IPS-NIHi7 (cell line): ENCODE data around the gene NRAS.

ENCODE experiments used
- DNase-seq: peaks from one replicate; pipeline ENCODE4 v3.0.0; 2012; ENCODE audit warnings: mixed read lengths; ENCODE audit errors: extremely low spot score

The NRAS gene

DNA sequence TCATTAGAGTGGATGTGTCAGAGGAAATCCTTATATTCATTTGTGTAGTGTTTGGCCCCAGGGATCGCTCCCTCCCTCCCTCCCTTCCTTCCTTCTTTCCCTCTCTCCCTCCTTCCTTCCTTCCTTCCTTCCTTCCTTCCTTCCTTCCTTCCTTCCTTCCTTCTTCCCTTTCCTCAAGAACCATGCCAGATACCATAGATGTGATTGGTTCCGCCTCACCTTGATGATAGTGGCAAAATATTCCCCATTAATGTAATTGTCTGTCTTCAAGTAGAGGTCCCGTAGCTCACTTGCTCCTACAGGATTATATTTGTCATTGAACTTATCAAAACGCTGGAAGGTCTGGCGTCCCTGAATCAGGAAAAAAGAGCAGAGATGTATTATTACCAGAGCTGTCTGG is 38.9 kb downstream of the NRAS start:
- DNase-seq: no peak

DNA sequence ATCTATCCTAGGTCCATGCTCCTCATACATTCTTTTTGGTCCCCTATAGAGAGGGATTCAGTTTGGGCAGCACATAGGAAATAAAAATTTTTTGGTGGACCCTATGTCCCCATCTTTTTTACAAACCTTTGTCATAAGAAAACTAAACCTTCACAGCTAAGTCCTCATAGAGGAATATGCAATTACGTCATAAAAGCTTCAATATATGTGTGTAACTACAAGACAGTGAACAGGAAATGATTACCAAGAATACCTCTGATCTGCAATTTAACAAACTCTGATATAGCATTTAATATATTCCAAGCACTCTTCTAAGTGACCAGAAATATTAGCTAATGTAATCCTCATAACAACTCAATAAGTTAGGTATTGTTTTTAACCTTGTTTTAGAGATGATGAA is 40.5 kb downstream of the NRAS start:
- no peak for DNase-seq

DNA sequence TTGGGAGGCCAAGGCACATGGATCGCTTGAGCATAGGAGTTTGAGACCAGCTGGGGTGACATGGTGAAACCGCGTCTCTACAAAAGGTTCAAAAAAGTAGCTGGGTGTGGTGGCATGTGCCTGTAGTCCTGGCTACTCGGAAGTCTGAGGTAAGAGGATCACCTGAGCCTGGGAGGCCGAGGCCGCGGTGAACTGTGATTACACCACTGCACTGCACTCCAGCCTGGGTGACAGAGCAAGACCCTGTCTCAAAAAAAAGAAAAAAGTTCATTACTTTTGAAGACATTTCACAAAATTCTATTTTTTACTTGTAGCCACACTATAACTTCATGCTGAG is 44.7 kb downstream of the NRAS start:
- no peak for DNase-seq

DNA sequence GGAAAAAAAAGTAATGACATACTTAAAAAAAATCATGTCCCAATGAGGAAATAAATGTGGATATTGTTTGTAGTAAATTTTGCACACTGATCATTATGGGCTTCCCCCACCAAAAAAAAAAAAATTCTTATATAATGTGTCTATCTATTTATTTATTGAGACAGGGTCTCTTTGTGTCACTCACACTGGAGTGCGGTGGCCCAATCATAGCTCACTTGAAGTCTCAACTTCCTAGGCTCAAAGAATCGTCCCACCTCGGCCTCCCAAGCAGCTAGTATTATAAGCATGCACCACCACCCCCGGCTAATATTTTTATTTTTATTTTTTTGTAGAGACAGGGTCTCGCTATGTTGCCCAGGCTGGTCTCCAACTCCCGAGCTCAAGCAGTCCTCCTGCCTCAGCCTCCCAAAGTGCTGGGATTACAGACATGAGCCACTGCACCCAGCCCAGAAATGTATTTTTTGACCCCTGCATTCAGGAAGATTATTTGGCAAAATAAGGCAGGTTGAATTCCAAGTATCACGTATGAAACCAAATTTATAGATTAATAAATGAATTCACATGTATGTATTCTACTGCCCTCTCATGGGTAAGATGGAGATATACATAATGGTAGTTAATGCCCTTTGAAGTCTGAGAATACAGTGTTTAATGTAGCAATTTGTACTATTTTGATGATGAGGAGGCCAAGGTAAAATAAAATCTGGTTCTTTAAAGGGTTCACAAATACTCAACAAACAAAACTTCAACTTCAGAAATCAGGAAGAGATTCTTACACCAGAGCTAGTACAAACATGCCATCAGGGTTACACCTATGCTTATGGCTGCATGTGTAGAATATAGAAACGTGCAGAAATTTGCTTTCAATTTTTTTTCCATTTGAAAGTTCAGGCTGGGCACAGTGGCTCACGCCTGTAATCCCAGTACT is 45.3 kb downstream of the NRAS start:
- no peak for DNase-seq

DNA sequence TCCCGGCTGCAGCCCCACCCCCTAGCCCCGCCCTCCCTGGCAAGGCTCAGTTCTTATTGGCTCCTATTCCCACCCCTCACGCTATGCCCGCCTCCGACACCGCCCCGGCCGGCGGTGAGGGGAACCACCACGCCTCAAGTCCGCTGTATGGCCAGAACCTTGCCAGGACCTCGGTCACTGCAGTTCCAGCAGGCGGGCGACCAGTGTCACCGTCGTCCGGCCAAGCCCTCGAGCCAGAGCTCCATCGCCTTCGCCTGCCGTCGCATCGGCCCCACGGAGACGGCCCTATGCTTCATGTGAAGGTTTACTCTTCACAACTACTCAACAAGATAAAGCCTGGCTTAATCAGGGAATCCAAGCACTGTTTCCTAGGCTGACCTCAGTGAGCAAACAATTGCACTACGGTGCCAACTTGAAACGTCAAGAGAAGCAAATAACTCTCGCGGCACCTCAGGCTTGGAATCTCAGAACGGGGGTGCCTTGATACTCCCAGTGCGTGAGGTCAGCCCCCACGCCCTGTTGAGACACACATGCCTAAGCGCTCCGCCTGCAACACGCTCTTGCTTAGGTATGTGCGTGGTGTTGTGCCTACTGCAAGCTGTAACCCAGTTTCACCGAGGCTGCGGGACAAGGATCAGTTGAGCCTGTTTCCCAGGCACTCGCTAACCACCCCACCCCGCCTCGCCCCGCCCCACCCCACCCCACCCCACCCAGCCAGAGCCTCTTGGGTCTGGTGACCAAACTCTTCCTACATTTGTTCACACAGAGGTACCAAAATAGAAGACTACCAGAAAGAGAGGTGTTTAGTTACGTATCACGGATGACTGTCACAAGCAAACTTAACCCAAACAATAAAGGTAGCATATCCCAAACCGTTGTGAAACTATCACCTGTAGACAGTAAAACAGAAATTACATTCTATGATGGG is 46.2 kb downstream of the NRAS start:
- peak; percentile 97 for DNase-seq

DNA sequence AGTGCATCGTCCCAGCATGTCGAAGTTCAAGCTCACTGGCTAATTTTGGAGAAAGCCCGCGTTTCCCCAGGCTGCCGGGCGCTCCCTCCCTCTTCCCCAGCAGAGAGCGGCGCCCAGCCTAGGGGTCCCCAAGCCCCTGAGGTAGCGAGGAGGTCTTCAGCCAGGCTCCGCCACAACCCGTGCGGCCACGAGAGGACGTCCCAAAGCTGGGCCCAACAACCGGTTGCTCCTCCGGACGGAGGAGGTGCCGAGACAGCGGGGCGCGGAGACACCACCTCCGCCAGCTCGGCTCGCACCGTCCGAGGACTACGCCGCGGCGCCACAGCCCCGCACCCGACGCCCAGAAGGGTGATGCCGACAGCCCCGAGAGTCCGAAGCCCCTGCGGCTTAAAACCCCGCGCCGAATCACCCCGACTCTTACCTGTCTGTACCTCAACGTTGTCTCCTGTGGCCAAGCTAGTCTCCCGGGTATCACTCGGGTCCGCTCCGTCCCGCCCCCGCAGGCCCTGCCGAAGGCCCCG is 46.9 kb downstream of the NRAS start, which contains the start of gene DENND2C:
Gene DENND2C, minus strand, starts transcription at position 488 of the 521 bp plus-strand sequence. CDS start 44,065 bp downstream, outside the sequence.
- peak; percentile 77 for DNase-seq

DNA sequence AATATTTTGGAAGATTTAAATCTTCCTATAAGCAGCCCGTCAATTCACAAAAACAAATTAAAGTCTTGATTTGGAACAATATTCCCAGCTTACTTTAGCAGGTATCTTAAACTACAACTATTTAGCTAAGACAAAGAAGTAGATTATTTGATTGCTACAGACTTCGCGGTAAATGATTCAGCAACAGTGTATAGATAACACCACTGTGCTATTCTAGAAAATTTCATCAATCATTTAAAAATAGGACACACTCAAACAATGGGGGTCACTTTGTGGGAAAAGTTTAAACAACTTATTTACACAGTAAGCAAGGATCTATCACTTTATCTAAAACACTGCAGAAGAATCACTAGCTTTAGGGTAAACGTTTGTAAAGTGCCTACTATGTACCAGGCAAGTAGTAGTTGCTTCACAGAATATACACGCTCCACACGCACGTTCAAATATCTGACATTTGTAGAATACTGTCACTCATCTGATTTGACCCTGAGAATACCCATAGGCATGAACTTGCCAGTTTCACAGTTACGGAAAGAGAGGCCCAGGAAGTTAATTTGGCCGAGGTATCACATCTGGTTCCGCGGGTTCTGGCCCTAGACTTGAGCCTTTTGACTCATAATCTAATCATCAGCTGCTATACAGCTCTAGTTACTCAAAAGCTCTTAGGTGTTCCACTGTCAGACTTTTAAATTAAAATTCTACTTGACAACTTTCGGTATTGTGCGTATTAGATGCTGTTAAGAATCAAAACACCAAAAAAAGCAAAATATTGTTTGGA is 47.6 kb downstream of the NRAS start:
- no peak for DNase-seq

DNA sequence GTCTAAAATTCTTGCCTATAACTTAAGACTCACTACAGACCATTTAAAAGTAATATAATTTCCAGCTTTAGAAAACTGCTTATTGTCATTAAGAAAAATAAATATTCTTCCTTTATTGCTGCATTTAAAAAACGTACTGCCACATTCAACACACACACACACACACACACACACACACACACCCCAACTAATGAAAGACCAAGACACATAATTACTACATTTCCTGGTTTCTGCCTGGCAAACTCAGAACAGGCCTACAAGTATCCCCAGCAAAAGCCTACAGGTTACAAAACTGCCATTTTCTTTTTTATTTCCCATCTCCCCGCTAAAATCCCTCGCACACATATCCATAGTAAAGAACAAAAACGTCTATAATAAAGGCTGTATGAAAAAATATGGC is 48.2 kb downstream of the NRAS start:
- no peak for DNase-seq

DNA sequence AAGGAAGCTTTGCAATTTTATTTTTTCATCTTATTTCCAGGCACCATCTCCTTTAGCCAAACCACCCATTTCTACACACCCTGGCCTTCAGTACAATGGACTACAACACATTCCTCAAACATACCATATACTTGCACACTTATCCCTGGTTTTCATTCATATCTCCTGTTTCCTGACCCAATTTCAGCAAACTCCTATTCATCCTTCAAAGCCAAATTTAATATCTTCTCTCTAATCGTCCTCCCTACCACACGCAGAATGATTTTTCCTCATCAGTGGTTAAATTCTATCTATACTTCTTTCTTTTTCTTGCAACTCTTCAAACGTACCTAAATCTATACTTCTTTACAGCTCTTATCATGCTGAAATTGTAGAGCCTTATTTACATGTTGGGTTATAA is 49.6 kb downstream of the NRAS start:
- DNase-seq: no peak

DNA sequence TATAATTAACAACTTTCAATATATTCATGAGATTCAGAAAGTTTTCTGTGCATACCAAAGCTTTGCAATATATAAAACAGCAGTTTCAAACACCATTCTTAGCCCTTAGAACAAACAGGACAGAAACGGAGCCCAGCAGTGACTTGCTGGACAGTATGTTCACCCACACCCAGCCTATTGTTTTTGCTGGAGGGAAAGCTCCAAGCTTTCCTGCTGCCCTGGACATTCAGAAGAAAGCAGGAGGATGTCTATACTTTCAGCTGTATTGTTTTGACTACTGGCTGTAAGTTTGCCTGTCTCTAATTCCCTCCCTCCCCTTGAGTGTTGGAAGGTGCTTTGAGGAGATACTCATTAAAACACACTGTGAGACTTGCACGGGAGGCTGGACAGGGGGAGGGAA is 56.3 kb downstream of the NRAS start:
- no peak for DNase-seq
